GM21619 (cell line): ENCODE results near the gene TEDC1.
"Not testable (repeated sequence)": the region's sequence is repeated elsewhere in the genome, so short reads cannot be mapped to it uniquely, and the experiment has no call there.

Source experiments
- ATAC-seq: cut with Tn5 transposase; IDR thresholded peaks from one replicate; pipeline ENCODE4 v1.9.1; 2021; ENCODE audit not compliant: unreplicated experiment

The TEDC1 gene

DNA sequence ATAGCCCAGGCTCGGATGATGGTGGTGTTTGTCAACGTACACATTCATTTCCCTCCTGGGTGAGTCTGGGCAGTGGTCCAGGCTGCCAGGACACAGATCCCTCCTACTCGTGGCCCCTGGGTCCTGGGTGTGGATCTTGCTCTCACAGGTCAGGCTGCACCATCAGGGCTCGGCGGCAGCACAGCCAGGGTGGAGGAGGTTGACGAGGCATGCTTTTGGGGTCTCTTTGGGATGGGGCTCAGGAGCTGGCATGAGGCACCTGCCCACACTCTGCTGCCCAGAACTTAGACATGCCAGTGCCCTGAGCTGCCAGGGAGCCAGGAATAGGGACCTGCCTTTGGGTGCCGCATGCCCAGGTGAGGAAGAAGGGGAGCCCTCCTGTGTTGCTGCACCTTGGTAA, 45.0 kb downstream of the TEDC1 start:
- ATAC-seq = no peak

DNA sequence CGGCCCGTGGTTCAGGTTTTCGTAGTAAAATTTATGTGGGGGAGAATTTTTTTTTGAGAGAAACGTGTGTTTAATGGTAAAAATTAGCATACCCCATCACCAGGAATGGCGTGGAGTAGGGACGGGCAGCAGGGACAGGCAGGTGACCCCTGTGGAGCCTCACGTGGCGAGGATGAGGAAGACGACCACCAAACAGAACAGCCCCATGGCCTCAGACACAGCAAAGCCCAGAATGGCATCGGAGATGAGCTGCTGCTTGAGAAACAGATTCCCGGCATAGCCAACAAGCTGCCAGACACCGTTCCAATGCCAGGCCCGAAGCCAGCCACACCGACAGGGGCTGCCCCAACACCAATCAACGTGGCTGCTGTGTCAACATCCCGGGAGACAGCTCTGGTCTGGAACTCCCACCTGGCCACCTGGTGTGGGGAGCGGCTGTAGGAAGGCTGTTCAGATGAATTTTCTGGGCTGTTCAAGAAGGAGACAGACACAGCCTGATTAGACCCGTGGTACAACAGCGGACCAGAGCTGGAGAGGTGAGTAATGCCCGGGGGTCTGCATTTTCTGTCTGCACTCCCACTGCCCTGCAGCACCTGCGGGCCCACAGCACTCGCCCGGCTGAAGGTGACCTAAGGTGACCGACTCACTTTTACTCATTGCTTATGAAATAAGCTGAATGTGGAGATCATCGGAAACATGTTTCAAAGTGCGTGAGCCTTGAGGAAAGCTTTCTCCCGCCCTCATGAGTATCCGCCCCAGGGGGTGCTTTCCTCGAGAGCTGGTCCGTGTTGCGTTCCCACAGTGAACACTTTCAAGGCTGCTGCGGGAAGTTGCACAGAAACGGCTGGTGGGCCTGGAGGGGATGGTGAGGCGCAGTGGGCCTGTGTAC, 45.9 kb downstream of the TEDC1 start:
- ATAC-seq = no peak

DNA sequence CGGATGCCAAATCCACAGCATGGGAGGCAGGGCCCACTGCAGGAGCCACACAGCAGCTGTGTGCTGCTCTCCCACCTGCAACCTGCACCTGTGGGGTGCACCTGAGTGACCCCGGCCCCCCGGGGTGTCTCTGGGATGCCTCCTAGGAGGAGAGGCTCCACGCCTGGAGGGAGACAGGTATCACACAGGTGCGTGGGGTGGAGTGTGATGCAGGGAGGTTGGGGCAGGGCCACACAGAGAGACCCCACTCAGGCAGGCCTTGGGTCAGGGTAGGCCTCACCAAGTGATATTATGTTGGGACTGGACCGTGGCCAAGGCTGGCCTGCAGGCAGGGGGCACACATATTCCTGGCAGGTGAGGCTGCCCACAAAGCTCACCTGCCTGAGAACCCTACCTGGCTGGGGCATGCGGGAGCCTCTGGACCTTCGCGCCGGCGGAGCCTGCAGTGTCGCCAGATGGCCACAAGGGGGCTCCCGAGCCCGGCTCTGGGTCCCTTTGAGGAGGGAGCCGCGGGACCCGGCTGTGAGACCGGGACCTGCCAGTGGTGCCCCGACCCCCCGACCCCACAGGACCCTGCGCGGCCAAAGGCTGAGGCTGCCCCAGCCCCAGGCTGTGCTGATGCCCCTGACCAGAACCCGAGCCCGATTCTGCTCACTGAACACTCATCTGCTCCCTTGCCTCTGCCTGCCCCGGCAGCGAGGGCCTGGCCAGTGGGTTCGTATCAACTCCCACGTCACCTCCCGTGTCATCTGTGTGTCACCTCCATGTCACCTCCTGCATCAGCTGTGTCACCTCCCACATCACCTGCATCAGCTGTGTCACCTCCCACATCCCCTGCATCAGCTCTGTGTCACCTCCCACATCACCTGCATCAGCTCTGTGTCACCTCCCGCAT, 46.8 kb downstream of the TEDC1 start:
- no peak for ATAC-seq

DNA sequence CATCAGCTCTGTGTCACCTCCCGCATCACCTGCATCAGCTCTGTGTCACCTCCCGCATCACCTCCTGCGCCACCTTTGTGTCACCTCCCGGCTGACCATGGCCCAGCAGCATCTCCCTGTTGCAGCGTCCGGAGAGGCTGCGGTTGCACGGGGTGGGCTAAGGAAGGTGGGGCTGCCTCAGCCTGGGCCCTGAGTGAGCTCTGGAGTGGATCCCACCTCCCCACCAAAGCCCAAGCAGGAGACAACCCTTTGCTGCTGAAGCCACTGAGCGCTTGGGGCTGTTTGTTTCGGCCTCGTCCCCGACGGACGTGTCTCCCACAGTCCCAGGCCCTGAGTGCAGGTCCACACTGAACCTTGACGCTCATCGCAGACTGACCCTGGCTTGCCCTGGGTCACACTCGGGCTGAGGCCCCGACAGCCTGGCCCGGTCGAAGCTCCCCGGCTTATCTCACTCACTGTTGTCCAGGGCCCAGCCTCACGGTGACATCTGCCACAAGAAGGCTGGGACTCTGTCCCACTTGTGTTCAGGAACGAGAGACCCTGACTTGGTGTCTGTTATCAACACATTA, 47.5 kb downstream of the TEDC1 start:
- ATAC-seq = no peak

DNA sequence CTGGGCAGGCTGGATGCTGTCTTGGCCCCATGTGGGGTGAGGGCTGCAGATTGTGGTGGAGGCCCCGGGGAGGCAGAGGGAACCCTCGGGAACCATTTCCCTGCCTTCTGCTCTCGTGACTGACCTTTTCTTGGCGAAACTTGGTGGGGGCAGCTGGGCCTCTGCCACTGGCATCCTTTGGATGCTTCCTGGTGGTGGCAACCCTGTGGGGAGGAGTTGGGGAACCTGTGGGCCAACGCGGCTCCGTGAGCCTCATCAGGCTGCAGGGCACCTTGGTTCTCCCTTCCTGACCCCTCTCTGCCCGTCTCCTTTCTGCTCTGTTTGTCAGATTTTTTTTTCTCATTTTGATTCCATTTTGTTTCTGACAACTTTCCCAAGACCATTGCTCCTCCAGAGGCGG, 49.8 kb downstream of the TEDC1 start:
- no peak for ATAC-seq

DNA sequence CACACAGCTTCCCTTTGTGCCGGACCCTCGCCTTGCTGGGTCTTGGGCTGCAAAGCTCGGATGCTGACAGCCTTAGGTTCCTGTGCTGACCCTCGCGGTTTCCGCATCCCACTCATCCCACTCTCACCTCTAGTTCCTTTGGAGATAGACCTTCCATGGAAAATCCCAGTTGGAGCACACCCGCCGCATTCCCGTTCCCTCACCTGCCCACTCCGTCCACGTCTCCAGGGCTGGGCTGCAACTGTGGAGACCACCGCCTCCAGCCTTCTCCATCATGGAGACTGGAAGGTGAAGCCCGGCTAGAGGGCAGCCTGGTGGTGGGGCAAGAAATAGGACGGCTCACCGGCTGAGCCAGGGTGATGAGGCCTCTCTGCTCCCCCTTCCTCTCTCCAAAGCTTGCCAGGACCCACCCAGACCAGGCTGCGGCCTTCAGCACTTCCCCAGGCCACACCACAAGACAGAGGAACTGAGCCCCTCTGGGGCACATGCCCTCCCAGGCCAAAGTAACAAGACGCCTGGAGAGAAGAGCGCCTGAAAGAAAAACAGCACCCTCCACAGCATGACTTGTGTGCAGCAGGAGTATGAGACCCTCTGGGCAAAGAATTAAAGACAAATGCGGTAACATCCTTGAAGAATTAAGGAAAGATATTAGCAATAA, 50.3 kb downstream of the TEDC1 start:
- ATAC-seq = no peak

DNA sequence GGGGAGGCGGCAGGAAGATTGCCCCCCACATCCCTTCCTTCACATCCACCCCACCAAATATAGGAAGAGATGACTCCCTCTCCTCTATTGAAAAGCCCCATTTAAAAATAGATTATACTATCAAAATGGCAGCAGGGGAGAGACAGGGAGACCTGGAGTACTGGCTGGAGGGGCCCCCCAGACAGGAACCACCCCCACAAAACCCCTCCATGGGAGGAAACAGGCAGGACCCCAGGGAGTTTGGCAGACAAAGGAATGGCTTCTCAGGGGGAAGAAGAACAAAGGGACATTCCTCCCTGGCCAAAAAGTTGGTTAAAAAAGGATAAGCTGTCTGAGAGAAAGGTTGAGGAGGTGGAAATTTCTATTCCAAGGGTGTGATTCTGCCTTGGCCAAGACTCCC, 54.6 kb downstream of the TEDC1 start:
- ATAC-seq = not testable (repeated sequence)

DNA sequence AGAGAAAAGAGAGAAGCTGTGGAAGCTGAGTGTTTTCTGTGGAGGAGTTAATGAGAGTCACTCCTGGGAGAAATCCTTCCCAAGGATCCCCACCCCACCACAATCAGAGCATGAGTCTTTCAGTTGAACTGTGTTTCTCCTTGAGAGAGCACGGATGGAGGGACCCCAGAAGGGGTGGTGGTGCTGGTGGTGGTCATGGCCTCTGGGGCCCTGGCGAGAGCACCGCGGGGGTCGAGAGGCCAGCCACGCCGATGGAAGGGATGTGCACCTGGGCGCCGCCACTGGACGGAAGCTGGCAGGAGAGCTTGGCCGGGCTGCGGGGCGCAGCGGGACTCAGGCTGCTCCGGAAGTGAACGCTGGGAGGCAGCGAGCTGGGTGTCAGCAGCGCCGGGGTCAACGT, 55.4 kb downstream of the TEDC1 start:
- ATAC-seq = not testable (repeated sequence)

DNA sequence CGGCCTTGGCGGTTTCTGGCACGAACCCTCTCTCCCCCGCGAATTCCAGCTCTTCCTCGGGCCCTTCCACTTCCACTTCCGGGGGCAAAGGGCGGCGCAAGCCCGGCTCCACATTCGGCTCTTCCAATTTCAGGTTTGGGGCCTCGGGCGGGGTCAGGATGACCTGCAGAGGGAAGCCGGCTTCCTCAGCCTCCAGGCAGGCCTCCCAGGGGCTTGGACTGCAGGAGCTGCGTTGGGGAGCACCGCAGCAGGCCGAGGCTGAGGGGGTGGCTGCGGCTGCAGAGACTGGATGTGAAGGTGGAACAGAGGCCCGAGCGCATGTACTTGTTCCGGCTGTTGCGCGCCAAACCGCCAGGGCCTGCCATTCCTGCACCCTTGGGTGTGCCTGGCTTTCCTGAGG, 56.0 kb downstream of the TEDC1 start:
- ATAC-seq = not testable (repeated sequence)

DNA sequence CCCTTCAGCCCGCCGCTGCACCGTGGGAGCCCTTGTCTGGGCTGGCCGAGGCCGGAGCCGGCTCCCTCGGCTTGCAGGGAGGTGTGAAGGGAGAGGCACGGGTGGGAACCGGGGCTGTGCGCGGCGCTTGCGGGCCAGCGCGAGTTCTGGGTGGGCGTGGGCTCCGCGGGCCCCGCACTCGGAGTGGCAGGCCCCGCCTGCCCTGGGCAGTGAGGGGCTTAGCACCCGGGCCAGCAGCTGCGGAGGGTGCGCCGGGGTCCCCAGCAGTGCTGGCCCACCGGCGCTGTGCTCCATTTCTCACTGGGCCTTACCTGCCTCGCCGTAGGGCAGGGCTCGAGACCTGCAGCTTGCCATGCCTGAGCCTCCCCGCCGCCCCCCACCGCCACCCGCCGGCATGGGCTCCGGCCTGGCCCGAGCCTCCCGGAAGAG, 56.7 kb downstream of the TEDC1 start:
- no peak for ATAC-seq
